Activated CD4-positive, alpha-beta T cell treated with anti-CD3 and anti-CD28 coated beads for 48 hours (primary cell): Measurements from ENCODE around the gene C16orf96.

Experiments
- DNase-seq: peaks from one replicate; pipeline ENCODE4 v3.0.0-alpha.2; 2020

C16orf96 gene

DNA sequence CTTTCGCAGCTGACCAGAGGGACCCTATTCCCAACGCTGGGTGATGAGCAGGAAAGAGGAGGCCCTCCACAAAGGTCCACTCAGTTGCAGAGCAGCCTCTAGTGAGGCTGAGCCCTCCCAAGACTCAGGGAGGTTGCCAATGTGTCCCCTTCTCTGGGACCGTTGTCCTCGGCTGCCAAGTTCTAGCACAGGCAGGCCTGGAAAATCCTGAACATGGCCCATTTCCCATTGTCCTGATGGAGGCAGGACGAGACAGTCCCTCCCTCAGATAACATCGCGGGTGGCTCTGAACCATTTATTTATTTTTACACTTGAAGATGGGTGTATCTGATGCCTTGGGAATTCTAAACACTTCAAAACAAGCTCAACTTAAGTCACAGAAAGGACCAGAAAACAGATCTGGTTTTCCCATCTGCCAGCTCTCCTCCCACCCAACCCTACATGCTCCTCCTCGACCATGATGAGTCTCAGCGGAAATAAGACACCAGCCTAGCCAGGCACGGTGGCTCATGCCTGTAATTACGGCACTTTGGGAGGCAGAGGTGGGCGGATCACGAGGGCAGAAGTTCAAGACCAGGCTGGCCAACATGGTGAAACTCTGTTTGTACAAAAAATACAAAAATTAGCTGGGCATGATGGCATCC is 30.4 kb upstream of the C16orf96 start:
- DNase-seq, result no peak

DNA sequence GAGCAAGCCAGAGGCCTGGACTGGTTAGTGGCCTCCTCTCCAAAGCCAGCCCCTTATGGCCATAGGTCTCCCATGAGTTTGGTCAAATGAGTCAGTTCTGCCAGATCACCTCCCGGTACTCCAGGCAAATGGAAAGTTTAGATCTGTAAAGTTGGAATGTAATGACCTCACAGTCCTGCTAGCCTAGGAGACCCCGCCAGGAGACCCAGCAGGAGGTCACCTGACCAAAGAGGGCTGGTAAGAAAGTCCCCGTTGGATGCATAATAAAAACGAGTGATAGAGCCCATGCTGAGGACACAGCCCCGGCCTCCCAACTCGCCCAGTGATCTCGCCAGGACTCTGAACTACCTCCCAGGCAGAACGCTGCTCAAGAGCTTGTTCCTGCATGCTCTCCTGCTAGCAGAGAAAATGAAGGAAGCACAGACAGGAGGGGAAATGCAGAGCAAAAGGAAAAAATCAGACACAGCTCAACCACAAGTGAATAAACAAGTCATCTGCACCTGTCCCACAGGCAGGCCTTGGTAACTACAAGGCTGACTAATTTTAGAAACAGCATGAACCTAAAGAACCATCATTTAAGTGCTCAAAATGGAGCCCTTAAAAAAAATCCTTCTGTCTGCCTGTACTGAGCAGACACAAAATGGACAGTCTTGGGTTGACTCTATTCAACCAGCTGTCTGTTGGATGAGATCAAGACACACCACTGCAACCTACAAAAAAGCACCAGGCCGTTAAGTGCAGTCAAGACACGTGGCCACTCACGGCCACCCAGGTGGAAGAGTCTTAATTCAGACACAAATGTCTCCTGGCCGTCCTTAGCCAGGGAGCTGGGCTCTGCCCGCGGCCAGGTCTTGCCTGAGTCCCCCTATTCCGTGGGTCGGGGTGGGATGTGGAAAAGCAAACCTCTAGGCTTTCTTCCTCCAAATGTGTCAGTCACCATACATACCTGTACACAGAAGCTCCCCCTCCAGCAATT is 26.8 kb upstream of the C16orf96 start:
- peak; percentile 43 for DNase-seq

- no peak for DNase-seq
These were observed 24.3 kb upstream of the C16orf96 start for GRCh38 chr16:4531811-4532210.

DNA sequence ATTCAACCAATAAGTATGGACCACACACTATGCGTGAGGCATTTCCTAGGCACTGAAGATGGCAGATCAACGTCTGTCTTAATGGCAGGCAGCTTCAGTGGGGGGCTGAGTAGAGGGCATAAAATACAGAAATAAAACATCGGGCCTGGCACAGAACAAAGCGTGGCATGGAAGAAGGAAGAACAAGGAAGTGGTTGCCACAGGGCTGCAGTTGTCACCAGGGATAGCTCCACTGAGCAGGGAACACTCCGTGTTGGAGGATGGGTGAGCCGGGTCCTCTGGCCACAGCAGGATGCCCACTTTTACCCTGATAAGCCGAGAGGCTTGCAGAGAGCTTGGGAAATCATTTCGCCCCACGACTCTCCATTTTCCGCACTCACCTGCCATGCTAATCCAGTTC is 23.9 kb upstream of the C16orf96 start:
- DNase-seq, result no peak

- DNase-seq, result no peak
These were observed 22.6 kb upstream of the C16orf96 start for GRCh38 chr16:4533490-4533889.

DNA sequence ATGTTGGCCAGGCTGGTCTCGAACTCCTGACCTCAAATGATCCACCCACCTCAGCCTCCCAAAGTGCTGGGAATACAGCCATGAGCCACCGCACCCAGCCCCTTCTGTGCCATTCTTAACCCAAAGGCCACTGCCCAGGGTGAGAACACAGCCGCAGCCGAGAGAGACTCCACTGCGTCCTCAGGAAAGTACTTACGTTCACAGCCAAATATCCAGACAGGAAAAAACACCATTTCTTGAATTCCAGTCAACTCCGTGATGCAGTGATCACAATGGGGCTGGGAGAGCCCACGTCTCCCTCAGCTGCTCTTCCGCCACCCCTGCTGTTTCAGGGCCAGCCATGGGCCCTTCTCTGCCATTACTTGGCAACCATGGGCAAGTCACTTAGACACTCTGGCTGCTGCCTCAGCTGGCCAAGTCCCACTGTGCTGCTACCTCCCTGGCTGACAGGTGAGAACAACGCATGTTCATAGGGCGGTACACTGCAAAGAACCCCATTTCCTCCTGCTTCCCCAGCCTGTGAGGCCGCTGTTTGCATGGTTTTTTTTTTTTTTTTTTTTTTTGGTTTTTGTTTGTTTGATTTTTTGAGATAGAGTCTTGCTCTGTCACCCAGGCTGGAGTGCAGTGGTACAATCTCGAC is 21.9 kb upstream of the C16orf96 start:
- no peak for DNase-seq

- DNase-seq, result peak; percentile 51
These were observed 20.5 kb upstream of the C16orf96 start for GRCh38 chr16:4535627-4536108.

DNA sequence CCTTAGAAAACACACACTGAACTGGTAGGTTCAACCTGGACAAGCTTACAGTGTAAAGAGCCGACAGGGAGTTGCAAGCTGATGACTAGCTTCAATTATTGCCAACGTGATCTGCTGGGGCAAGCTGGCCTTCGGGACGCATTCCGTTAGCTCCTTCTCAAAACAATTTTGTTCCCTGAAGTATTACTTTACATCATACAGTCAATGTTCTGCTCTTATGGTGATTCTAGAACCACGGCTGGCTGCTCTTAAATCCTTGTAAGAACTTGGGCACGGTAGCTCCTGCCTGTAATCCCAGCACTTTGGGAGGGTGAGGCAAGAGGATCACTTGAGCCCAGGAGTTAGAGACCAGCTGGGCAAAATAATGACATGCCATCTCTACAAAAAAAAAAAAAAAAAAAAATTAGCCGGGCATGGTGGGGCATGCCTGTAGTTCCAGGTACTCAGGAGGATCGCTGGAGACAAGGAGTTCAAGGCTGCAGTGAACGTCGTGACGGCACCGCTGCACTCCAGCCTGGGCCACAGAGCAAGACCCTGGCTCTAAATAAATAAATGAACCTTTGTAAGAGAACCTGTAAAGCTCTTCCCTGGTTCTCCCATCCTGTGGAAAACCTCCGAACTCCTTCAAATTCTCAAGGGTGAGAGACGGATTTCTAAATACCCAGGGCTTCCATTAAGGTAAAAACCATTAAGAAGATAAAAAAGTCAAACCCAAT is 19.6 kb upstream of the C16orf96 start:
- DNase-seq, result no peak

DNA sequence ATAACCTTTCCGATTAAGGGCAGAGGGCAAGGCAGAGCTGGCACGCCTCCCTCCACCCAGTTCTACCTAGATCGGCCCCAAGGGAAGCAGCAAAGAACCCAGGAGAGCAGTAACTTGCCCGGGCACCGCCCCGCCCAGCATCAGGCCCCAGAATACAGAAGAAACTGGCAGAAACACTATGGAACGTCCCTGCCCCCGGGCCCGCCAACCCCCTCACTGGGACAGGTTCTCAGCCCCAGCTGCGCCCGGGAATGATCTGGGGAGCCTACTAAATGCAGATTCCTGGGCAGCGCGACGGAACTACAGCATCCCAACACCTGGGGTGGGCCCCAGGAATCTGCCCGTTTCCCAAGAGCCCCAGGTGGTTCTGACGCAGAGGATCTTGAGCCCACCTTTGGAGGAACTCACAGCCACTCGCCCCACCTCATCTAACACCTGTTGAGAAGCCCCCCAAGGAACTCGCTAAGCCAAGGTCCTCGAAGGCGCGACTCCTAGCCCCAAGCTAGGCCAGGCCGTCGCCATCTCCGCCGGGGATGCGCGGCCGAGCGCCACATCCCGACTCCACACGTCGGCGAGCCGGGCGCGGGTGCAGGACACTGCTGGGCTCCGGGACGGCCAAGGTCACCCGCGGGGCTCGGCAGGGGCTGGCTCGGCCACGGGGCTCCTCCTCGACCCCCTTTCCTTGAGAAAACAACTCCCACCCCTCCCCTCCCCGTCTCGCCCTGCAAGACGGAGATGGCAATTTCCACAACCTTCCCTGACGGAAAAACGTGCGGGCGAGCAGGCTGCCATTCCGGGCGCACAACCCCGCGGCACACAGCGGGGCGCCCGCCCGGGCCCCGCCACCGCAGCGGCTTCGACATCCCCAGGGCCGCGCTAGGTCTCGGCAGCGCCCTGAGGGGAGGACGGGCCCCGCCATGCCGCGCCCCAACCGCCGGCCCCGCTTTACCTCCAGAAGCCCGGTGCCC is 18.5 kb upstream of the C16orf96 start:
- DNase-seq, result no peak

- DNase-seq, result peak; percentile 99
These were observed 17.5 kb upstream of the C16orf96 start, which contains the start of gene CDIP1 for GRCh38 chr16:4538350-4539235. Gene CDIP1, minus strand, starts transcription at chr16:4538773. Its CDS starts 24,643 bp downstream, at chr16:4514130.

GRCh38 chr16:4539716-4540284 is 16.3 kb upstream of the C16orf96 start:
- no peak for DNase-seq

GRCh38 chr16:4544473-4544872 is 11.7 kb upstream of the C16orf96 start:
- no peak for DNase-seq

DNA sequence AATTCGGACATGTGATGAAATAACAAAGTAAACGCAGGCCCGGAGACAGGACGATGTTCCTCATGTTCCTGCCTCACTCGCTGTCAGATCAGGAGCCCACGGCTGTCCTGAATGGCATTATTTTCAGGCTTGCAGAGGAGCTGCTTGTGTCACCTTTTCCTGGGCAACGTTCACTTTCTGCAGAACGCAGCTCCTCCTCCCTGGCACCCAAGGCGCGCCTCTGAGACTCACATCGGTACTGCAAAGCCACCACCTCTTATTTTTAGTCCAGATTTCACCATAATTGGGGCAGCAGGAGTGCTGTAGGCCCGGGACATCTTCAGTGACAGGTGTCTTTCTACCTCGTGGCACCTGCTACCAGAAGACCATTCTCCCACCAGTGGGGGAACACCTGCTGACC is 8.0 kb upstream of the C16orf96 start:
- no peak for DNase-seq

GRCh38 chr16:4550591-4550990 is 5.5 kb upstream of the C16orf96 start:
- DNase-seq, result no peak

- DNase-seq, result no peak
These were observed 3.6 kb upstream of the C16orf96 start for GRCh38 chr16:4552541-4552940.

GRCh38 chr16:4556580-4556979 is 440 bp downstream of the C16orf96 start:
- no peak for DNase-seq

DNA sequence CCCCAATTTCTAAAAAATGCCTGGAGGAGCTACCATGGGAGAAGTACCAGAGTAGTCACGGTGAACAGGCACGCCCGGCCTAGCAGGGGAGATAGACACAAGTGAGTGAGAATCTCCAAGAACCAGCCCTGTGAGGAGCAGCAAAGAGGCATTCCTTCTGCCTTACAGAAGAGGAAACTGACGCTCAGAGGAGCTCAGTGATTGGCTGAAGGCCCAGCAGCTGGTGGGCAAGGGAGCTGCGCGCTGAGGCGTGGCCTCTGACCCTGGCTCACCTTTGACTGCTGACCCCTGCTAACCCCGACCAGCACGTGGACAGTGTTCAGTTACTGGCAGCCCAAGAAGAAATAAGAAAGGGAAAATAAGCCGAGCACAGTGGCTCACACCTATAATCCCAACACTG is 1.8 kb downstream of the C16orf96 start:
- no peak for DNase-seq

DNA sequence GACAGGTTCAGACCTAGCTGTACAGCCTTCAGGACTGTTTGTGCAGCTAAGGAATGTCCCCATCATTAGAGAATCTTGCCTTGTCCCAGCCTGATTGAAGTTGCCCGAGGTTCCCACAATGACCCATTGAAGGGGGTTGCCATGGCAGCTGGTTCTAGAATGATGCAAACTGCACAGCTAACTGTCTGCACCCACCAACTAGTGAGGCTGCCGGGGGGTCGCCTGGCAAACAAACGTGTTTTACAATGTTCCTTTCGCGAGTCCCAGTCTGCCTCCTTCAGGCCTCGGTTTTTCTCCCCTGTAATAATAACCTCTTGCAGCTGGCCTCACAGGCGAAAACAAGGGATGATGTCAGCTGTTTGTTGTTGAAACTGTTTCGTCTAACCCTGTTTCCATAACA is 5.5 kb downstream of the C16orf96 start:
- no peak for DNase-seq

DNA sequence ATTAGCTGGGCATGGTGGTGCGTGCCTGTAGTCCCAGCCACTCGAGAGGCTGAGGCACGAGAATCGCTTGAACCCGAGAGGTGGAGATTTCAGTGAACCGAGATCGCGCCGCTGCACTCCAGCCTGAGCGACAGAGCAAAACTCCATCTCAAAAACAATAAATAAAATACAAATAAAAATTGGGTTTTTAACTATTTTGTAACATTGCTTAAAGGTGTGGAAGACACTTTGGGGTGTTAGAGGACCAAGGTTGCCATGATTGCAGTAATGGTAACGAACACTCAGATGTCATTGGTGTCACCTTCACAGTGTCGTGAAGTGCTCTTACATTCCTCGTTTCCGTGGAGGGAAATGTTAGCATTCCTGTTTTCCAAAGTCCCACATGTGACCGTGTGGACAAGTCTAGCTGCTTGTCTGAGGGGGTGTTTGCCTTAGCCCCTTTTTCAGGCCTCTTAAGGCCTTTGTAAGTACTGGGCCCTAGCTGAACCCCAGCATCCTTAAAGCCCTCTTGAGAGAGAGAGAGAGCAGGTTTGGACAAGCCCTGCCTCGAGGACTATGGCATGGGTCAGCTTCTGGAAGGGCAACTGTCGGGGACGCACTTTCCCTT is 8.6 kb downstream of the C16orf96 start:
- DNase-seq, result no peak

DNA sequence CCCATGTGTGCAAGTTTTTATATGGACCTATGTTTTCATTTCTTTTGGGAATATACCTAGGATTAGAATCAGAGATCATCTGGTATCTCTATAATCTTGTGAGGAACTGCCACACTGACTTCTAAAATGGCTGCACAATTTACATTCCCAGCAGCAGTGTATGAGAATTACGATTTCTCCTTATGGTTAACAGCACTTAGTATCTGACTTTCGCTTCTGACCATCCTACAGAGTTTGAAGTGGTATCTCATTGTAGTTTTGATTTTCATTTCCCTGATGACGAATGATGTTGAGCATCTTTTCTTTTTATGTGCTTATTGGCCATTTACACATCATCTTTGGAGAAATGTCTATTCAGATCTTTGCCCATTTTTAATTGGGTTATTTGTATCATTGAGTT is 10.0 kb downstream of the C16orf96 start:
- no peak for DNase-seq
